Erythroblast (primary cell): ENCODE measurements around the gene CACNA1A.

Experiments used
- DNase-seq, 2 experiments: peaks; one replicate each; lab custom pipeline; 2025; lab: John Stamatoyannopoulos, UW
- GATA1 ChIP-seq: IDR thresholded peaks from 2 replicates; pipeline ENCODE4 v1.6.1; 2011; ENCODE audit warnings: low read depth, mild to moderate bottlenecking, control low read depth, low read length, moderate library complexity
- POLR2A ChIP-seq: IDR thresholded peaks from 2 replicates; pipeline ENCODE4 v1.6.1; 2011; ENCODE audit warnings: mild to moderate bottlenecking, low read length

The CACNA1A gene

GRCh38 chr19:13160557-13160956, 345.7 kb downstream of the CACNA1A start:
- TF ChIP-seq POLR2A, result no peak
- no peak for TF ChIP-seq GATA1
- no peak for DNase-seq

GRCh38 chr19:13159713-13160112, 346.6 kb downstream of the CACNA1A start:
- no peak for TF ChIP-seq GATA1
- TF ChIP-seq POLR2A, result no peak
- no peak for DNase-seq
